ENCODE measurements around the gene MRPL37.

The MRPL37 gene

DNA sequence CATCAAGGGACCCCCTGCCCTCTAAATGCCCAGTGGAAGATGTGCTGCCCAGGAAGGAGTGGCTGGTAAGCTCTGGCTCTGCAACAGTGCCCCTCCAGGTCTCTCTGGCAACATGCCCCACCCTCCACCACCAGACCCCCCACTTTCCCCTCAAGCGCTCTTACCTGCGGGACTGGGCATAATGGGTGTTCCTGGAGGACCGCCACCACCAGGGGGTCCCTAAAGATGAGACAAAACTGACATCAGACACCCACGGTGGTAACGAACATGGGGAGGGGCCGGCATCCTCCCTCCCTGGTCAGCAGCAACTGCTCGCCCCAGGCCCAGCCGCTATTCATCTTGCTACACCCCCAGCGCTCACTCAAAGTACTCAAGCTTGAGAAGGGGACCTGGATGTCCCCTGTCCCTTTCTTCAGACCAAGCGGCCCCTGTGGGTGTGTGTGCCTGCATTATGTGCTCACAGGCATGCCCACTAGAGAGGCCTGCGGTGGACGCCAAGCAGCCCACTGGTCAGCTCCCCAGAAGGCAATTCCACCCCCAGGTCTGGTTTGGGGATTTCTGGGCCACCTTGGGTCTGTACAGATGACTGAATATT, 40.9 kb downstream of the MRPL37 start:
- DNase-seq (ENCODE audit: low read depth in 2 of 2), result no peak

DNA sequence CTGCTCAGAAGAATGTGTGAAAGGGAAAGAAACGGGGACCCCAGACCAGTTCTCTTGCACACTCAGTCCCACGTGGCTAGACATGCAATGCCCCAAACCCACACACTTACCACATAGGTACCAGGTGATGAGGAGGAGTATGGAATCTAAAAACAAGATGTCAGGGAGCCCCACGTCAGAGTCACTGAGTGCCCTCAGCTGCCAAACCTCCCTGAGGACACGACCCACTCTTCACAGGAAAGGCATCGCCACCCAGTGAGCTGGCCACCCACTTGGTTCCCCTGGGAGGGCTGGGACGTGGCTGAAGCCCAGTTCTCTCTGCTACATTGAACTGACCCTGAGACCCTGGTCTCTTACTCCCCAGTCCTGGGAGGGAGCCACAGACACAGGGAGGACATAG, 41.4 kb downstream of the MRPL37 start:
- DNase-seq (ENCODE audit: low read depth in 2 of 2), result no peak

DNA sequence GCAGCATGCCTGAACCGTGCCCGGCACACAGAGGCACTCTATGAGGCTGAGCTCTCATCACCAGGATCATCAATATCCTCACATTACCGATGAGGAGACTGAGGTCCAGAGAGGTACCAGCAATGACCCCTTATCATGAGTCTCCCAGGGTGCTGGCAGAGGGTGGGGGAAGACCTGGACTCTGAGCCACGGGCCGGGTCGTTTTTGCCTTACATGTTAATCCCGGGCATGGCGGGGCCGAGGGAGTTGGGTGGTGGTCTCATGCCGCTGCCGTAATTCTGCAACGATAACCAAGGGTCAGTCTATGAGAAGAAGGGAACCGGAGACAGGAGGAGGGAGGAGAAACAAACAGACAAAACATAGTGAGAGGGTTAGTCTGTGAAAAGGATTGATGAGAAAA, 43.1 kb downstream of the MRPL37 start:
- DNase-seq (ENCODE audit: low read depth in 2 of 2), result no peak

DNA sequence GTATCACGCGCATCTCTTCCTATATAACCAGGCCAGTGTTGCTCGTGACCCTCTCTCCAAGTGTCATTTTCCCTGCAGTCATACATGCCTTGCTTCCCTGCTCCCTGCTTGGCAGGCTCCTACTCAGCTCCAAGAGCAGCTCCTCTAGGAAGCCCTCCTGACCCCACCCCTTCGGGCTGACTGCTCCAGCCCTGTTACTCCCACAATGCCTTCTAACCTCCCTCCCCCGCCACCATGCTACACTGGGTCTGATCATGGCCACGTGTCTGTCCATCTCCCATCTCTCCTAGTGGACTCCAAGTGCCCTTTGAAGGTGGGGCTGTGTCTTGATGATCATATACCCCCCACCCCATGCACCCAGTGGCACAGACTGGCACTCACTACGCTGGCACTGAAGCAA, 44.7 kb downstream of the MRPL37 start:
- DNase-seq (ENCODE audit: low read depth in 2 of 2), result no peak

DNA sequence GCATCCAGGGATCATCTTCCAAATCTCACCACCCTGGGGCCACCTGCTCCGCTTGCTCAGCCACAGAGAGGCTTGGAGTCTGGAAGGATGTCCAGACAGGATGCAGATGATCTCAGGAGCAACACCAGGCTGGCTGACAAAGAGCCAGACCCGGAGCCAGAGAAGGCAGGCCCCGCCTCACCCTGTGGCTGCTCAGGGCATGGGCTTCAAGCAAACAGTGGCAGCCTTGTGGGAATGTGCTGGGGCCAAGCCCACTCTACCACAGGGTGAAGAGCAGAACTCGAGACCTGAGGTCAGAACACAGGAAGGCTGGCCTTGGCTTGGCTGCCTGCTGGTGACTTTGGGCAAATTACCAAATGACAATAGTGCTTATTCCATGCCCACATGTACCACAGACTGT, 45.5 kb downstream of the MRPL37 start:
- no peak for DNase-seq (ENCODE audit: low read depth in 2 of 2)

DNA sequence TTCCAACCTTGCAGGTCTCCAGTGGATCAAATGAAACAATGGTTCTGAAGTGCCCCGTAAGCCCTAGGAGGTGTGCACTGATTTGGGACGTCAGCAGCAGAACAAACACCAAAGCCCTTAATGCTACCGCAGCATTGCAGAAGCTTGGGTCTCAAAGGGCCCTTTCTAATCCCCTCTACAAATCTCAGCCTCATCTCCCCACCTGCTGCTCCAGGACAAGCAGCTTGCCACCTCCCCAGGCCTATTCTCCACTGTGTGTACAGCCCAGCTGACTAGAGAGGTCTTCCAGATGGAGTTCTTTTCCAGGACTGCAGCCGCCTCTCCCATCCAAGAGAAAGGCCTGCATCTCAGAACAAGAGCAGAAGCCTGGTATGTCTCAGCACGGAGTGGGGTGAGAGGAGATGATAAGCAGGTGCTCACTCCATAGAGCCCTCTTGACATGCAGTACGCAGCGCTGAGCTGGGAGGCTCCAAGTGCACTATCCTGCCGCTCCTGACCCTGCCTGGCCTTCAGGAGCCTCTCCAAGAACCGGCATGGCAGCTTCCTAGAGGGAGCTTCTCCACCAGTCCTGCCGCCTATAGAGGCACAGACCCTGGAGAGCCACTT, 46.3 kb downstream of the MRPL37 start:
- no peak for DNase-seq (ENCODE audit: low read depth in 2 of 2)

DNA sequence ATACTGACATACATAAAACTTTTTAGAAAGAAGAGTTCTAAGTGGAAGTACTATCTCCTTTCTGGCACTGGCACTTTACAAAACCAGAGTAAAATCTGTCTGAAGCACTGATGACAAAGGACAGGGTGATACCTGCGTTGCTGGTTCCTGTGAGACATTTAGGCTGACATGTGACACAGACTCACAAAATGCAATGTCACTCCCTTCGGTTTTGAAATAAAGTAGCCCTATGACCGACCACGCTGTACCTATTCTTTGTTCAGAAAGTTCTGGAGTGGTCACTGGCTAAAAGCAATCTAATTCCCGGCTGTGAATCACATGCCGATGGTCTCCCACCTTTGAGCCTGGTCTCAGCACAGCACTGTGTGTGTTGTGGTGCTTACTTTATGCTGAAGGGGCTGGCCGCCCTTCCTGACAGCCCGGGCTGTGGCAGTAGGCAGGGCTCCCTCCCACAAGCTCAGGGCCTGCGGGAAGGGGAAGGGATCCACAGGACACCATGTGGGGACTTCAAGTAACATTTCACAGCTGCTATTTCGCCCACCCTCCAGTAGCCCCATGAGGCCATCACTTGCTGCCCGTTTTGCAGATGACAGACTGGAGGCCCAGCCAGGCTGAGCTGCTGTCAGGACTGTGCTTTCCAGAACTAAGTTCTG, 48.0 kb downstream of the MRPL37 start:
- DNase-seq (ENCODE audit: low read depth in 2 of 2), result no peak

DNA sequence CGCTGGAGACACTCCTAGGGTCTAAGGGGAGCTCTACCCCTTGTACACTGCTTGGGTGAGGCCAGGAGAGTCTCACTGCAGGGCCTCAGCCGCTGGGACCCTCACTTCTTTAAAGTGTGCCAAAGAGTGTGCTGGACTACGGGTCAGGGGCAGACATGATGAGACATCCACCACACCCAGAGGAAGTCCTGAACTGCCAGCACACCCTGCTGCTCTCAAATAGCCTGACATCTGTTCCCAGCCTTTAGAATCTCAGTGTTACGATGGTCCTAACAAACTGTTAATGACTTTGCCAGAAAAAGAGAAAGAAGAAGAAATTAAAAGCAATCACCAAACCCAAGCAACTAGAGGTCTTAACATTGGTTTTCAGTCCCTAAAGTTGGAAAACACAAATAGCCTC, 49.0 kb downstream of the MRPL37 start:
- DNase-seq (ENCODE audit: low read depth in 2 of 2), result no peak

DNA sequence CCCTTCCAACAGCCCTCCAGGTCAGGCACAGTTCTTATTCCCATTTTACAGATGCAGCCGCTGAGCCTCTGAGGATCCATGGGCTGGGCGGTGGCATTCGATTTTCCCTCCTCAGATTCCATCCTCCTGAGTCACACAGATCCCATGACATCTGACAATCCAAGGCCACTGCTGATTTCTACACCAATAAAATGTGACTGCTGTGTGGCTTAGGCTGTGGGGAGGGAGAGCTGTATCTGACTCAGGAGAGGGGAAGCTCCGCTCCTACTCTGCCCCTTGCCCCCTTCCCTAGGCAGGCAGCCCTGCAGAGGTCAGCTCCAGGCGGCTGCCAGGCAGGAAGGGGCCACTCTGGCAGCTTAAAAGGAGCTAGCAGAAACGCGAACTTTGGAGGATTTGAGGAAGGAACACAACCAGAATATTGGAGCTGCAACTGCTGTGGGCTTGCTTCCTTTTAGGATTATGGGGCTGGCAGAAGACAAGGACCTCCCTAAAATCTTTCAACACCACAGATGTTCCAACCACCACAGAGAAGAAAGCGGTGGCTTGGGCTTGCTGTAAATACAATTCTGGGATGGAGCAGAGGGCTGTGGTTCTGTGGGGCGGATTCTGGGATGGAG, 50.0 kb downstream of the MRPL37 start:
- no peak for DNase-seq (ENCODE audit: low read depth in 2 of 2)

DNA sequence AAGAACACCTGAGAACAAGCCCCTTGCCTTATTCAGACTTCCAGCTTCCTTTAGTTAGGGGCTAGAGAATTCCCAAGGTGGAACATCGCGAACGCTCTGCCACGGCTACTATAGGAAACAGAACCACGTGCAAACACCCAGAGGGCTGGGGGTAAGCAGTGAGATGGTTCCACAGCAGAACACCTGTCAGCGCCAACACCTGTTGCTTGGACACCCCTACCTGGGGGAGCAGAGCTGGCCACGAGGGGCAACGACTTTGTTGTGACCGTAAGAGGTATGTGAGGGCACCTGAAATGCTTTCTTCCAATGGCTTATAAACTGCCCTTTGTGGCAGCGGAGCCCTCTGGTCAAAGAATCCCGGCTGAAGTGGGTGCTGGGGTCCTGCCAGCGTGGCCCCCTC, 50.7 kb downstream of the MRPL37 start:
- DNase-seq (ENCODE audit: low read depth in 2 of 2), result no peak

DNA sequence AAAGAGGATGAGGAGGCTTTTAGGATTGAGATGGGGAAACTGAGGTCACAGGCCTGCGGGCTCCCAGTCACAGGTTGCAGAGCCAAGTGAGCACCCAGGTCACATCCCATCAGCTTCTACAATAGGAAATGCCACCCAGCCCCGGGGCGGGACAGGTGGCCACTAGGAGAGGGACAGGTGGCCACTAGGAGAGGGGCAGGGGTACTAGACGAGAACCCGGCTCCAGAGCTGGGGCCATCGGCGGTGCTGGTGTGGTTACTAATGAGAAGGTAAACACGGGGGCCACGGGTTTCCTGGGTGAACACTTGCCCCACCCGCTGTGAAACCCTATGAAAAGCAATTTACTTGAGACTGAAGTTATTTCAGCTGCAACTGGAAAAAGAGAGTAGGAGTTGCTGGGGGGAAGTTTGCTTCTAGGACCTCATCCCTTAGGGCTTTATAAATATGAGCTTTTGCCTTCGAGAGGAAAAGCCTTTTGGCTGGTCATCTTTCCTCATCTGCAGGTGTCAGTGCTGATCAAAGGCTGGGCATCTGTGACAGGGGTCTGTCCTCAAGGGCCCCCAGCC, 52.5 kb downstream of the MRPL37 start:
- no peak for DNase-seq (ENCODE audit: low read depth in 2 of 2)

DNA sequence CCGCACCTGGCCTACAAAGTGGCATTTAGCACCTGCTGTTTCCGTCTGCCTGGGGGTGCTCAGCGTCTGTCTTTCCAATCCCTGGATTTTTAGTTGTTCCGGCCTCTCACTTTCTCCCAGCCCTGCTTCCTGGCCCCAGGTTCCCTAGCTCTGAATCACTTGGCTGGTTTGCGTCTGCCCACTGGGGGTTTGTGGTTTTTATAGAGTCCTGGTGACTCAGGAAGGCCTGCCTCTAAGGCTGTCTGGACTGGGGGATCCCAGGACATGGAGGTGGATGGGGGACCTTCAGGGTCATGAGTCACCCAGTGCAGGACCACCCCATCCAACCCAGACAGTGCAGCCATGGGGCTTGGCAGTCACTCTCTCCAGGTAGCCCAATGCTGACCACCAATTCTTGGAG, 53.5 kb downstream of the MRPL37 start:
- no peak for DNase-seq (ENCODE audit: low read depth in 2 of 2)

DNA sequence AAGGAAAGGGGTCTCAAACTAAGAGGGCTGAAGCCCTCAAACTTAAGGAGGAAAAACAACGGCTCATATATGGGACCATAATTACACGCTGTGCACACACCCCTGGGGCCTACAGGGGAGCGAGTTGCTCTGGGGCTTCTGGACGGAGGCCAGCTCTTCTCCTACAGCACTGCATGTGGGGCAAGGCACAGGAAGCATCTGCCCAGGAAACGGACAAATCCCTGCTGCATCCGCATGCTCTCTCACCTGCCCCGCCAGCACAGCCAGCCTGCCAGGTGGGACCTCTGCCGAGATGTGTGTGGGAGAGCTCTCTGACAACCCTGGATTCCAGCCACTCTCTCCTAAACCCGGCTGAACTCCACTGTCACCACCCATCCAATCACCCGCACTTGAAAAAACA, 54.1 kb downstream of the MRPL37 start:
- no peak for DNase-seq (ENCODE audit: low read depth in 2 of 2)

DNA sequence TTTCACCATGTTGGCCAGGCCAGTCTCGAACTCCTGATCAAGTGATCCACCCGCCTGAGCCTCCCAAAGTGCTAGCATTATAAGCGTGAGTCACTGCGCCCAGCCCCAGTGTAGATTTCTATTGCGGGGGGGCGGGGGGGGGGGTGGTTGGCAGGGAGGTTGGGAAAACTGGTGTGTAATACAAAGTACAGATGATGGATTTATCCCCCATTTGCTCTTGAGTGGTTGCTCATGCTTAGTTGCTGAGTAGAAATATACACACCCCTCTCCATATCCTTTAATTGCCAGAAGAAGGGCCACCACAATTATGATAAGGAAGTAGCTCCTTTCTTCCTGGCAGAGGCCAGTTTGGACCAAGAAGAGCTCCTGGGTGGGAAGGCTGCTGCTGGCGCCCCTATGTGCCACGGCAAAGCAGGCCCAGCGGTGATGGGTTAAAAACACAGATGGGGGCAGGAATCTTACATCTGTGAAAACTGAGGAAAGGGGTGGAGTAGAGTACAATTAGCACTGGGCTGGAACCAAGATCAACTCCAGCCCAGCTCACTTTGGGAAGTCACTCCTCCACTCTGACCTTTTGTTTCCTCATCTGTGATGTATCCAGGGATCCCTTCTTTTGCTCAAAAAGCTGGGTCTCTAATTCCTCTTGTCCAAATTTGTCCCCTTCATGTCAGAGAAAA, 55.2 kb downstream of the MRPL37 start:
- DNase-seq (ENCODE audit: low read depth in 2 of 2), result no peak

DNA sequence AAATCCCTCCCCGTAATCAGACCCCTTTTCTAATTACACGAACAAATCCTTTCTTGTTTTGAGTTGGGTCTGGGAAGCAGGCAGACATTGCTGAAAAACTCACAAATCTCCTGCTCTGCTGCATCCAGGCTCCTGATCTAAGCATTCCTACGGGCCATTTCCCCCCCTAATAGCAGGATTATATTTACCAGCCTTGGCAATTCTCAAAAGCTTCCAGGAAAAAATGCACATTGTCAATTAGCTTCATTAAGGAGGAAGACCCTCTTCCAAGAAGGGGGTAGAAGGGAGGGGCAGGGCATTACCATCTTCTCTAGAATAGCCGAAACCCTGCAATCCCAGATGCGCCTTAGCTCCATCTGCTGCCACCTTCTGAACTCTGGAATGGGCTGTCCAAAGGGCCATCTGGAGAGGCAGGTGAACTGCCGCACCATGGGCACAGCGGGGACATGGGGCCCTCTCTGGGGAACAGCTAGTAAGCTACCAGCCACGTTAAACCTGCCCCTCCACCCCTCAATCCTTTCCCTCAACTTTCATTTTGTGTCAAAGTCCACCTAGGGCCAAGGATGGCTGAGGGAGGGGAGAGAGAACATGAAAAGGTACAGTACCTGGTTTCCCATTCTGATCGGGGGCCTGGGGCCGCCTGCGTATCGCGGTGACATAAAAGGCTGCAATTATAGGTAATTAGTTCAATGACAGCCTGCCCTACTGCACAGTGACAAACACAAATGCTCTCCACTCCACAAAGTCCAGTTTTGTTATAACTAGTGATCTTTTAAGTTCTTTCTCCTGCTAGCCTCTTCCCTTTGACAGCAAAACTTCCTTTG, 56.8 kb downstream of the MRPL37 start:
- no peak for DNase-seq (ENCODE audit: low read depth in 2 of 2)

DNA sequence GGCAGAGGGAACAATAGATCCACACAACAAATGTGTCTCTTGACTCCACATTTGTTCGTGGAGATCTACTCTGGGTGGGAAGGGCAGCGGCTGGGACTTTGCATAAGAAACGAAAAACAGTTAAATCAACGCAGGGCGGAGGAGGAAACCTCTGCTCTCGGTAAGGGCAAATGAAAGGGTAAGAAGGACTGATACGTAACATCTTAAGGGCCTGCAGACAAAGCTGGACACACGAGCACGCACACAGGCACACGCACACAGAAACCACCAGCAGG, 57.3 kb downstream of the MRPL37 start:
- no peak for DNase-seq (ENCODE audit: low read depth in 2 of 2)

DNA sequence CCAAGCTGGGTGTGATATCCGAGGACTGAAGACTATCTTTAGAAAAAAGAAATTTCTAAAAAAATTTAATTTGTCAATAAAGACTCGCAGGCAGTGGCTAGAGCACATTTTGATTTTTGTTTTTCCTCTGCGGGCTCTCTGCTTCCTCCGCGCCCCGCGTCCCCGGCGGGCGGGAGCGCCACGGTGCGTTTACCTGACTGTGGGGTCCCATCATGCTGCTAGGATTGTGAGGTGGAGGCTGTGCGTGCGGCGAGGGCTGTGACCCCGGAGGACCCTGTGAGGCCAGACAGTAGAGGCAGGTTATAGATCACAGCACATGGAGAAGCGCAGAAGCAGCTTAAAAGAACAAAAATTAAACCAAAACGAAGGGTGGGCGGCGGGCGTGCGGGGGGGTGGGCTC, 57.9 kb downstream of the MRPL37 start:
- DNase-seq (ENCODE audit: low read depth in 2 of 2), result no peak

DNA sequence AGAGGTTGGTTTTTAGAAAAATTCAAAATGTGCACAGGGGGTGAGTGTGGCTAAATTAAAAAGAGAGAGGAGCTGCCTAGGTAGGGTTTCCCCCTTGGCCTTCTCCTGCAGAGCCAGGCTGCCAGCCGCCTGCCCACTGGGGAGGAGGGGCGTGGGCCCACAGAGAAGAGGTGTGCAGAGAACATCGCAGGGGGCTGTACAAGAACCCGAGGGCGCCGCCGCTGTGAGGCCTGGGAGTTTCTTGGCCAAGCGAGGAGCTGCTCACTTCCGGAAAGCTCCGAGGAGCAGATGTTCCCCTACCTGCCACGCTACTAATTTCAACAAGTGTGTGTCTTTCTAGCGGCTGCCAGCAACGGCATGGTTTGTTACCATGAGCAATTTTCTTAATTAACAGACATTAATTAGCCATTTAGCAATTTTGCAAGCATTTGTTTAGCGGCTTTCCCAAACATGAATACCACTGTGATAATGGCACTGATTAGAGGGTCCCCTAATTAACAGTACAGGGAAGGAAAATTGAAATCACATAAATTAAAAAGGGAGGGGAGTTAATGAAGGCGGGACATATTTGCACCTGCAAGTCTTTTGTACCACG, 59.7 kb downstream of the MRPL37 start:
- no peak for DNase-seq (ENCODE audit: low read depth in 2 of 2)

DNA sequence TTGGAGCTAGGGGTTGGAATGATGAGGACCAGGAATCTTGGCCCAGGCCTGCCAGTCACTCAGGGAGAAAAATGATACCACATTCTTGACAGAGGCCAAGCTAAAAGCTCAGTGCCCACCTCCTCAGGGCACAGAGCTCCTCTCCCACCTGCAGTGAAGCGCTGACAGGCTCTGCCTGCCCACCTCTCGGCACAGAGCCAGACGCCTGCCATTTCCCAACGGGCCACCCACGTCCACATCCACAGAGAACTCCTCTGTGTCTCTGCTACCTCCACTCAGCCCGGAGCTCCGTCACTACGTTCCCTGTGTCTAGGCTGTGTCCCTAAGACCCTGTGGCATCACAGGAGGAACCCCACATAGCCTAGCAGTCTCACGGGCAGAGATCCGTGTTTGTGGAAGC, 60.8 kb downstream of the MRPL37 start:
- DNase-seq (ENCODE audit: low read depth in 2 of 2), result no peak

DNA sequence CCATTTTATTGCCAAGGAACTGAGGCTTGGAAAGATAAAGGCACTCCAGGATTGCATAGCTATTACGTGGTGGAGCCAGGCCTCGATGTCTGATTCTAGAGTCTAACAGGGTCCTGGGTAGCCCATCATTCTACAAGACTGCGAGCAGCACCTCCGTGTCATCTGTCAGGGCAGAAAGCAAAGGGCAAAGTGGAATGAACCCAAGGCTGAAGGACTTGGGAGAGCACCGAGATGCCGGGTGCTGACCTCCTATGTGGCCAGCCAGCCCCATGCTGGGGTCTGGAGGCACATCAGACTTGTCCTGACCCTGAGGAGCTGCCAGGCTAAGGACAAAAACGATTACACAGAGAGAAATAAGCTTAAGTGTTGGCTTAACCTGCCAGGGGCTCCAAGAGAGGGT, 62.3 kb downstream of the MRPL37 start:
- no peak for DNase-seq (ENCODE audit: low read depth in 2 of 2)

DNA sequence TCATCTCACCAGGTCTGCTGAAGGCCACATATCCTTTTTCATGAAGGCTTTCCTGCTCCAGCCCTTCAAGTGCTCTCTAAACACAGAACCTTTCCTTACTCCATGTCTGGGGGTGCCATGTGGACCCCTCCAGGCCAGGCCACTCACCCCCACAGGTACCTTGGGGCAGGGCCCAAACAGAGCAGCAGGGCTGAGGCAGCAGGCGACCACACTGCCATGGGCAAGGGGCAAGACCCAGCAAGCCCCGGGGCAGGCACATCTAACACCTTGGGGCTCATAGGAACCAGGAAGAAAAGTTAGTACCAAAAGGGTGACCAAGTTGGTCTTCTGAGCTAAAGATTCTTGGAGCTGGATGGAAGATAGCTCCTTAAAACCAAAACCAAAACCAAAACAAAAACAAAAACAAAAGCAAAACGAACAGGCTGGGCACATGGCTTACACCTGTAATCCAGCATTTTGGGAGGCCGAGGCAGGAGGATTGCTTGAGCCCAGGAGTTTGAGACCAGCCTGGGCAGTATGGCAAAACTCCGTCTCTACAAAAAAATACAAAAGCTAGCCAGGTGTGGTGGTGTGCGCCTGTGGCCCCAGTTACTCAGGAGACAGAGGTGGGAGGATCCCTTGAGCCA, 63.7 kb downstream of the MRPL37 start:
- no peak for DNase-seq (ENCODE audit: low read depth in 2 of 2)
